Midbrain (tissue), 1 donor: ENCODE results near the gene BORCS8.
"Not testable (repeated sequence)": the region's sequence is repeated elsewhere in the genome, so short reads cannot be mapped to it uniquely, and the experiment has no call there.

ENCODE experiments used
- DNase-seq: peaks from one replicate; lab custom pipeline; 2025; lab: John Stamatoyannopoulos, UW

Gene BORCS8

GRCh38 chr19:19148504-19148903 lies 43.4 kb downstream of the BORCS8 start:
- DNase-seq: not testable (repeated sequence)

- no peak for DNase-seq
Observed at GRCh38 chr19:19147344-19147743, 44.6 kb downstream of the BORCS8 start.

GRCh38 chr19:19146865-19147264 lies 45.1 kb downstream of the BORCS8 start:
- no peak for DNase-seq

GRCh38 chr19:19145684-19146608 lies 46.0 kb downstream of the BORCS8 start:
- peak; percentile 63 for DNase-seq

GRCh38 chr19:19145281-19145680 lies 46.7 kb downstream of the BORCS8 start:
- DNase-seq: no peak

- DNase-seq: no peak
Observed at GRCh38 chr19:19142347-19142746, 49.6 kb downstream of the BORCS8 start.

- no peak for DNase-seq
Observed at GRCh38 chr19:19140476-19140875, 51.5 kb downstream of the BORCS8 start.

GRCh38 chr19:19139876-19140229 lies 52.1 kb downstream of the BORCS8 start:
- DNase-seq: no peak

GRCh38 chr19:19138109-19138981 lies 53.6 kb downstream of the BORCS8 start, which contains the start of gene TMEM161A:
TSS of gene TMEM161A (minus strand) at chr19:19138478. CDS start at chr19:19138428, 50 bp downstream.
- DNase-seq: peak; percentile 96

- no peak for DNase-seq
Observed at GRCh38 chr19:19137556-19138108, 54.3 kb downstream of the BORCS8 start.

- not testable (repeated sequence) for DNase-seq
Observed at GRCh38 chr19:19135713-19136112, 56.2 kb downstream of the BORCS8 start.

- DNase-seq: no peak
Observed at GRCh38 chr19:19134687-19135158, 57.2 kb downstream of the BORCS8 start.

- DNase-seq: no peak
Observed at GRCh38 chr19:19133985-19134384, 58.0 kb downstream of the BORCS8 start.

GRCh38 chr19:19132912-19133311 lies 59.0 kb downstream of the BORCS8 start:
- no peak for DNase-seq

GRCh38 chr19:19131989-19132388 lies 60.0 kb downstream of the BORCS8 start:
- no peak for DNase-seq
